ENCODE results near the gene HUS1. TPM values are rescaled to one million over a fixed set of nuclear protein-coding genes. Genes with fewer than 3 reads are reported as not detected.
"Not testable (repeated sequence)": the region's sequence is repeated elsewhere in the genome, so short reads cannot be mapped to it uniquely, and the experiment has no call there.

HUS1 gene
- total RNA-seq, 2 experiments from 2014 or later = 55.0 to 61.2 TPM

DNA sequence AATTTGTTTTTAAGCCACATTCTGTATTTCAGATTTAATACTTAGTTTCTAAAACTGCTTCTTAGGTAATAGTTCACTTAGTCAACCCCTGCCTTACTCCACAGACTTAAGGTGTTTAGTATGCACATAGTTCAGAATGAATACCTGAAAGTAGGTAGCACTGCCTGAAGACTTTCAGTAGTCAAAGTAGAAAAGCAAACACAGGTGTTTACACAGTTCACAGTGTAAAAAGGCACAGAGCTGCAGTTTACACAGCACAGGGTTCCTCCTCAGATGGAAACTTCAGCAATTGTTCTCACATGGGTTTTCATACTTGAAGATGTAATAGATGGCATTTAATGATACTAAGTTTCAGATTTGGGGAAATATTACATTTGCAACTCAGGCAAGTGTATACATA lies 28.0 kb downstream of the HUS1 start:
- peaks cover 10% of the 10 kb centered on the region for H3K36me3 Mint-ChIP-seq (ENCODE audit: low read depth)
- H3K9me3 Mint-ChIP-seq = no peaks in the 10 kb centered on the region
- intact Hi-C loops (cut with micrococcal nuclease) = no loop called here
- H3K4me3 Mint-ChIP-seq = no peak overlapping the region
- DNase-seq = no peak
- no peaks in the 10 kb centered on the region for H3K4me1 Mint-ChIP-seq (ENCODE audit: low read depth)
- CTCF ChIA-PET = interaction anchor here (1.6 kb wide), 1 partner anchor 19 kb away, joined by 3 read pairs; no protein-coding TSS in a partner anchor
- no peak overlapping the region for H3K27ac Mint-ChIP-seq
- H3K27me3 Mint-ChIP-seq (ENCODE audit: low read depth) = no peaks in the 10 kb centered on the region

DNA sequence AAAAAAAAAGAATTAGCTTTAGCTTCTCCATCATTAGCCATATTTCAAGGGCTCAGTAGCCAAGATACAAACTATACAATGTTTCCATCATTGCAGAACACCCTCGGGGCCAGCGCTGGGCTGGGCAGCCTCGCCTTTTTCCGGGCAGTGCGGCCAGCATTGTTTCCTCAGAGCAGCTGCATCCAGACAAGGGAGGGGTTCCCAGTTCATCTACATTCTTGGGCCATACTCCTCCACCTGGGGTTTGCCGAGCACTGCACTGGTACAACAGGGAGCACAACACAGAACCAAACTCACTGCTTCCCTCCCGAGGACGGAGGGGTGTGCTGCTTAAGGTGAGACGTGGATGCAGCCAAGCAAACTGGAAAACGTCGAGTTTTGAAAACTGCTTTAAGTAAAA lies 28.7 kb downstream of the HUS1 start:
- Mint-ChIP-seq H3K4me1 (ENCODE audit: low read depth) (no peaks in the 10 kb centered on the region), H3K36me3 (ENCODE audit: low read depth) (peaks cover 10% of the 10 kb centered on the region), H3K27me3 (ENCODE audit: low read depth) (no peaks in the 10 kb centered on the region), H3K9me3 (no peaks in the 10 kb centered on the region), H3K4me3 (no peak overlapping the region), H3K27ac (no peak overlapping the region)
- DNase-seq = no peak
- CTCF ChIA-PET = interaction anchor here (1.6 kb wide), 1 partner anchor 19 kb away, joined by 3 read pairs; no protein-coding TSS in a partner anchor
- intact Hi-C loops (cut with micrococcal nuclease) = no loop called here

DNA sequence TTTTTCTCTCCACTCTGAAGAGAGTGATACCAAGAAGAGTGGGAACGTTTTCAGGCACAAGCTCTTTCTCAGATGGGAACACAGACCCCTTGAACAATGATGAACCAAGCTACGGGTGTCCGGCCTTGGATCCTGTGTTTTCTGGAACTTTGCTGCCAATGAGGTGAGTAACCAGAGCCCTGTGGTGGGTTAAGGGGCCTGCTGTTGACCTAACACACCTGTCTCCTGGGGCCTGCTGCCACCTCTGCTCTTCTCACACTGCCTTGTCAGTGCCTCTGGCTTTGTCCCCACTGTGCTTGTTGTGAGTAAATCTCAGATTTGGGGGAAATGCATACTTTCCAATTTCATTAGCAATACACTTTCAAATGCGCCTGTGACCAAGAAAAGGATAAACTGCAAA lies 29.7 kb downstream of the HUS1 start:
- Mint-ChIP-seq H3K9me3 (no peaks in the 10 kb centered on the region), H3K4me3 (no peak overlapping the region), H3K27ac (no peak overlapping the region), H3K27me3 (ENCODE audit: low read depth) (no peaks in the 10 kb centered on the region), H3K4me1 (ENCODE audit: low read depth) (no peaks in the 10 kb centered on the region), H3K36me3 (ENCODE audit: low read depth) (peaks cover 7% of the 10 kb centered on the region)
- DNase-seq = no peak
- intact Hi-C loops (cut with micrococcal nuclease) = loop anchor here (10.0 kb wide), 1 partner anchor 345 kb away; no protein-coding TSS in a partner anchor
- CTCF ChIA-PET = no interaction called here

DNA sequence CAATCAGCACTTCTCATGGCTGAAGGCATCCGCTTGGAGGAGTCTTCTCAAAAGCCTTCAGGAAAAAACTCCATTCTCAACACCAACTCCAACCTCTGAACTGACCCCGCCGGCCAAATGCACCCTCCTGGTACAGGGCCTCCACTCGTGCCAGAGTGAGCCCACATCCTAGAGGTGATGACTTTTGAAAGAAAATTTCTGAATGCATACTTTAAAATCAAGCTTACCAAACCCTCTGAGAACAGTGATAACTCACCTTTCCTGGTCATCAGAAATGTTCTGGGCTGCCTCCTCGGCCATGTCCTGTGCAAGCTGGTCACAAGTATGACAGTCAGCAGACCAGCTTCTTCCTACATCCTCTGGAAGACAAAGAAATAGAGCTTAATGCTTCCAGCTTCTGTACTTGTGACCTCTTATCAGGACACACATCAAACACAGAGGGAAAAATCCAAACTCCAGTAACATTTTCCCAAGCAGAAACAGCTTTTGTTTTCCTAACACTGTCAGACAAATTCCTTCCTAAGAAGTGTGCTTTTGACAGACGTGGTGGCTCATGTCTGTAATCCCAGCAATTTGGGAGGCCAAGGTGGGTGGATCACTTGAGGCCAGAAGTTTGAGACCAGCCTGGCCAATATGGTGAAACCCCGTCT lies 31.1 kb downstream of the HUS1 start, which contains the start of gene PKD1L1:
Gene PKD1L1 (minus strand): TSS at position 326 of the 650 bp plus-strand sequence. CDS start 26 bp downstream, at position 300.
- no peaks in the 10 kb centered on the region for H3K27me3 Mint-ChIP-seq (ENCODE audit: low read depth)
- no peak within 1 kb of the TSS for H3K4me3 Mint-ChIP-seq
- no peak within 1 kb of the TSS for H3K27ac Mint-ChIP-seq
- no peaks in the 10 kb centered on the region for H3K4me1 Mint-ChIP-seq (ENCODE audit: low read depth)
- H3K36me3 Mint-ChIP-seq (ENCODE audit: low read depth) = no peaks in the 10 kb centered on the region
- CTCF ChIA-PET = interaction anchor here (0.6 to 1.5 kb wide), 7 partner anchors 17 to 206 kb away, joined by 3 to 5 read pairs (median 4); no protein-coding TSS in a partner anchor
- intact Hi-C loops (cut with micrococcal nuclease) = loop anchor here (10.0 kb wide), 1 partner anchor 347 kb away; no protein-coding TSS in a partner anchor
- no peaks in the 10 kb centered on the region for H3K9me3 Mint-ChIP-seq
- DNase-seq = no peak

DNA sequence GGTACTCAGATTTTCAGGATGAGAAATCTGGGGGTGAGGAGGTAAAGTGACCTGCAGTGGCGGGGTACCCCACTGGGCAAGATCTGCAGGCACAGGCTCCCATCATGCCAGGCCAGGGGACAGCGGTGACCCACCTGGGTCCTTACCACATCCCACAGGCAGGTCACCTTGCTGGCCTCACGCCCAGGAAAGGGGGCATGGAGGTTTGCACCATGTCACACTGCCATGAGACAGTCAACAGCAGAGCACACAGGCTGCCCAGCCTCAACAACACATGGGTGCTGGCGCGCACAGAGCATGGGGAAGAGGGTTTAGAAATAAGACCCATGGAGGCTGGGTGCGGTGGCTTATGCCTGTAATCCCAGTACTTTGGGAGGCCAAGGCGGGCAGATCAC lies 32.1 kb downstream of the HUS1 start:
- Mint-ChIP-seq H3K27me3 (ENCODE audit: low read depth) (no peaks in the 10 kb centered on the region), H3K36me3 (ENCODE audit: low read depth) (no peaks in the 10 kb centered on the region), H3K27ac (no peak overlapping the region), H3K9me3 (no peaks in the 10 kb centered on the region), H3K4me1 (ENCODE audit: low read depth) (no peaks in the 10 kb centered on the region), H3K4me3 (no peak overlapping the region)
- CTCF ChIA-PET = no interaction called here
- intact Hi-C loops (cut with micrococcal nuclease) = loop anchor here (10.0 kb wide), 1 partner anchor 347 kb away; no protein-coding TSS in a partner anchor
- no peak for DNase-seq

DNA sequence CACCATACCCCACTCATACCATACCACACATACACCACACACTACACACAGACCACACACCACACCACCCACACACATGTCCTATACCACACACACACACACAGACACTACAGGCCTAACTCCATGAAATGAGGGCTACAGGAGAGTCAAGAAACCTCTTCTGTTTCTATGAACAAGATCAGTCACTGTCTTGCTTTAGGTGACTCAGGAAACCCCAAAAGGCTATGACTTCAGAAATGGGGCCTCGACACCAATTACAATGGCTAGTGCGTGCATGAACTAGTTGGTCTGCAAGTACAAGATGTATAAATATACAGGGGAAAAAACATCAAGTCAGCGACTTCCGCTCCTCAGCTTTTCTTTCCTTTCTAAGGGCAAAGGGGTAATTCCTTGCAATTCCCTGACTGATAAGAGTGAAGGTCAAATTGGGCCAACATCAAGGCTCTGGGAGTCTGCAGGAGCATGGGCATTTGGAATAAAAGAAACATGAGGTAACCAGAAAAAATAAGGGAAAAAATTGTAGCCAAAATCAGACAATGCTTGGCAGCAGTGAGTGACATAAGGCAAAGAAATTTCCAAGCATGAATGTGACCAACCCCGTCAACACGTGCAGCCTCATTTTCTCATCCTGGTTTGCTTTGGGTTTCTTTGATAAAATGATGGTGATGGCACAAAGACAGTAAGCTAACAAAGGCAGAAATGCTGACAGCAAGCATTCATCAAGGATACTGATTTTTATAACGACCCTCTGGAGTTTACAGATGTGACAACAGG lies 32.6 kb downstream of the HUS1 start:
- no peak overlapping the region for H3K27ac Mint-ChIP-seq
- no peaks in the 10 kb centered on the region for H3K27me3 Mint-ChIP-seq (ENCODE audit: low read depth)
- no peak overlapping the region for H3K4me3 Mint-ChIP-seq
- intact Hi-C loops (cut with micrococcal nuclease) = loop anchor here (10.0 kb wide), 1 partner anchor 348 kb away; no protein-coding TSS in a partner anchor
- no peaks in the 10 kb centered on the region for H3K9me3 Mint-ChIP-seq
- CTCF ChIA-PET = no interaction called here
- no peak for DNase-seq
- H3K36me3 Mint-ChIP-seq (ENCODE audit: low read depth) = no peaks in the 10 kb centered on the region
- no peaks in the 10 kb centered on the region for H3K4me1 Mint-ChIP-seq (ENCODE audit: low read depth)

DNA sequence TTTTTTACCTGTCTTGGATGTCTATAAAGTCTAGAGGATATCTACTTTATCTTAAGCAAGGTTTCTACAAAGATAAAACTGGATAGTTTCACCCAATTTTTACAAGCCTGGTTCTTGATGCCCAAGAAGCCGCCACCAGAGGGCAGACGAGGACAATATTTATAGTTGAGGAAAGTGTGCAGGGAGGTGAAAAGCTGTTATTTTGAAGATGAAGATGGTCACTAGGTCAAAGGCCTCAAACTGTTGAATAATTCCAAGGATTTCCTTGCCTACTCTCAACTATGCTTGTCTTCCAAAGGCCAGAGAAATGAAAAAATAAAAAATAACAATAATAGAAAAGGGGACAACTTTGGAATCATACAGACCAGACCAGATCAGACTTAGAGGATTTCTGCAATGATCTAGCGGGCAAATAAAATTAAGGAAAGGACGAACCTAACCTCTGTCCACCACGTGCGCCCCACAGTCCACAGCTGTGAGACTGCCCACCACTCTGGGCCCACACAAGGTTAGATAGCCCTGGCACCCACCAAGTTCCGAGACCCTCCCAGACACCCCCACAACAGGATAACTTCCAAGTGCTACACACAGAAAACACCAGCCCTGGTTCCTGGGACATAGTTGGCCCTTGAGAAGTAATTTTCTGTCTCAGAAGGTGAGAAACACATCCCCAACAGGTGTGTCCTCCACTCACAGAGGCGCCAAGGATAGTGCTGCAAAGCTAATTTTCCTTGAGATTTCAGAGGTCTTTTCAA lies 34.0 kb downstream of the HUS1 start:
- Mint-ChIP-seq H3K27ac (no peak overlapping the region), H3K36me3 (ENCODE audit: low read depth) (no peaks in the 10 kb centered on the region), H3K4me3 (no peak overlapping the region), H3K9me3 (no peaks in the 10 kb centered on the region), H3K27me3 (ENCODE audit: low read depth) (no peaks in the 10 kb centered on the region), H3K4me1 (ENCODE audit: low read depth) (no peaks in the 10 kb centered on the region)
- peak; percentile 88 for DNase-seq
- intact Hi-C loops (cut with micrococcal nuclease) = loop anchor here (1.0 to 10.0 kb wide), 5 partner anchors 23 to 349 kb away; no protein-coding TSS in a partner anchor
- CTCF ChIA-PET = interaction anchor here (0.6 to 3.3 kb wide), 24 partner anchors 8 to 352 kb away, joined by 3 to 45 read pairs (median 5); no protein-coding TSS in a partner anchor

DNA sequence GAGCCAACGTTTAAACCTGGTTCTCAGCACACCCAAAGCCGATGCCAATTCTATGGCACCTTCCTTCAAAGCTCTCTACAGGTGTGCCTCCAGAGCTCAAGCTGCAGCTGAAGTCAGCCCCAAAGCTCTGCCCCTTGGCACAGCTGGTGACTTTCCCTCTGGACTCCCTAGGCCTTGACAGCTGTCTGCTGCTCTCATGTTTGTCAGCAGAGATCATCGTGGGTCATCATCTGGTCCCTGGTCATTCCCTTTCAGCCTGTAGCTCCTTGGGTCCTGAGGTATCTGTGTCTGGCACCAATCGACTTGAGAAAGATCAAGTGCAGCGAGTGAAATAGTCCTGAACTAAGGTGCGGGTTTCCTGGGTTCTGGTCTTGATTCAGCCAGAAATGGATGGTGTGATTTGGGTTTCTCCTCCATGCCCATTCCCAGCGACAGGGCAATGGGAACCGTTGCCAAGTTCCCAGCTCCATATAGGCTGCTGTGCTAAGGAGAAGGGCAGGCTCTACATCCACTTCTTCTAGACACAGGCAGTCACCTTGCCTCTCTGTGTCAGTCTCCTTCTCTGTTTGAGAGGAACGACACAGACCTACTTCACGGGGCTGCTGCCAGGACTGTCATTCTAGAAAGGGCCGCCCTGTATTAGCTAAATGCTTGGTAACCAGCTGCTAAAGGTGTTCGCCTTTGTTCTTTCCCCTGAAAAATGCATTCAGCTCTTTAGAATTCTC lies 34.7 kb downstream of the HUS1 start:
- no peak overlapping the region for H3K4me3 Mint-ChIP-seq
- no peaks in the 10 kb centered on the region for H3K36me3 Mint-ChIP-seq (ENCODE audit: low read depth)
- no peaks in the 10 kb centered on the region for H3K4me1 Mint-ChIP-seq (ENCODE audit: low read depth)
- DNase-seq = no peak
- no peak overlapping the region for H3K27ac Mint-ChIP-seq
- CTCF ChIA-PET = interaction anchor here (0.6 to 3.3 kb wide), 23 partner anchors 9 to 353 kb away, joined by 3 to 45 read pairs (median 5); no protein-coding TSS in a partner anchor
- H3K9me3 Mint-ChIP-seq = no peaks in the 10 kb centered on the region
- H3K27me3 Mint-ChIP-seq (ENCODE audit: low read depth) = no peaks in the 10 kb centered on the region
- intact Hi-C loops (cut with micrococcal nuclease) = loop anchor here (1.0 to 10.0 kb wide), 5 partner anchors 24 to 350 kb away; no protein-coding TSS in a partner anchor

DNA sequence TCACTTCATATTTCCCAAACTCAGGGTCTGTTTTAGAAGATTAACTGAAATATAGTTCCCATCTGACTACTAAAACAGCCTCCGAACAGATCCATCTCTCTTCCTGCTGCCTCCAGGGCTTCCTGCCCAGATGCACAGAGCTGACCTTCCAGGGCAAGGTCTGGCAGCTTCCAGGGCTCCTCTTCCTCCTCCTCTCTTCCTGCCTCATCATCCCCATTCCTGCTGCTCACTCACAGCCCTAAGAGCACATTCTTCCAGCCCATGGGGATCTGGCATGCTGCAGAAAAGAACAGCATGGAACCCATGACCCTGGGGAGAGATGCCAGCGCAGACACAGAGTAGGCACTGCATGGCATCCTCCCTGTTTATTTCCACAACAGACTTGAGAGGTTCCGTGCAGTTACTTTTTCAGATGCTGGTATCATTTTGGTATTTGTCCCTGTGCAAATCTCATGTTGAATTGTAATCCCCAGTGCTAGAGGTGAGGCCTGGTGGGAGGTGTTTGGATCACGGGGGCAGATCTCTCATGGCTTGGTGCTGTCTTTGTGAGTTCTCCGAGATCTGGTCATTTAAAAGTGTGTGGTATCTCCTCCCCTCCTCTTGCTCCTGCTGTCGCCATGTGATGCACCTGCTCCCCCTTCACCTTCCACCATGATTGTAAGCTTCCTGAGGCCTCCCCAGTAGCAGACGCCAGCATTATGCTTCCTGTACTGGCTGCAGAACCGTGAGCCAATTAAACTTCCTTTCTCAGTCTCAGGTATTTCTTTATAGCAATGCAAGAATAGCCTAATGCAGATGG lies 35.5 kb downstream of the HUS1 start:
- no peak for DNase-seq
- Mint-ChIP-seq H3K36me3 (ENCODE audit: low read depth) (no peaks in the 10 kb centered on the region), H3K4me1 (ENCODE audit: low read depth) (no peaks in the 10 kb centered on the region), H3K9me3 (no peaks in the 10 kb centered on the region), H3K27me3 (ENCODE audit: low read depth) (no peaks in the 10 kb centered on the region), H3K27ac (no peak overlapping the region), H3K4me3 (no peak overlapping the region)
- intact Hi-C loops (cut with micrococcal nuclease) = loop anchor here (2.0 to 10.0 kb wide), 2 partner anchors 25 to 351 kb away; no protein-coding TSS in a partner anchor
- CTCF ChIA-PET = interaction anchor here (0.8 to 3.3 kb wide), 14 partner anchors 11 to 213 kb away, joined by 3 to 45 read pairs (median 8); no protein-coding TSS in a partner anchor

DNA sequence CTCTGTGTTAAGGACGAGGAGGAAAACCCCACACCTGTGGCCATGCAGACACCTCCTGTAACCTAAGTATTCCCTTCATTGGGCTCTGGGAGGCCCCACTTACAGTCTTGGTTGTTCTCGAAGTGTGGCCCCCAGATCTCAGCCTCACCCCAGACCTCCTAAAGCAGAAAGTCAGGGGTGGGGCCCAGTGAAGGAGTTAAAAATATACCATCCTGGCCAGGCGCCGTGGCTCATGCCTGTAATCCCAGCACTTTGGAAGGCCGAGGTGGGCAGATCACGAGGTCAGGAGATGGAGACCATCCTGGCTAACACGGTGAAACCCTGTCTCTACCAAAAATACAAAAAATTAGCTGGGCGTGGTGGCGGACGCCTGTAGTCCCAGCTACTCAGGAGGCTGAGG lies 36.8 kb downstream of the HUS1 start:
- not testable (repeated sequence) for H3K27ac Mint-ChIP-seq; DNase-seq; H3K36me3 Mint-ChIP-seq (ENCODE audit: low read depth); H3K4me1 Mint-ChIP-seq (ENCODE audit: low read depth); H3K27me3 Mint-ChIP-seq (ENCODE audit: low read depth); H3K9me3 Mint-ChIP-seq; H3K4me3 Mint-ChIP-seq
- CTCF ChIA-PET = interaction anchor here (2.8 to 3.3 kb wide), 2 partner anchors 167 to 212 kb away, joined by 15 to 45 read pairs; no protein-coding TSS in a partner anchor
- intact Hi-C loops (cut with micrococcal nuclease) = loop anchor here (10.0 kb wide), 1 partner anchor 352 kb away; no protein-coding TSS in a partner anchor

DNA sequence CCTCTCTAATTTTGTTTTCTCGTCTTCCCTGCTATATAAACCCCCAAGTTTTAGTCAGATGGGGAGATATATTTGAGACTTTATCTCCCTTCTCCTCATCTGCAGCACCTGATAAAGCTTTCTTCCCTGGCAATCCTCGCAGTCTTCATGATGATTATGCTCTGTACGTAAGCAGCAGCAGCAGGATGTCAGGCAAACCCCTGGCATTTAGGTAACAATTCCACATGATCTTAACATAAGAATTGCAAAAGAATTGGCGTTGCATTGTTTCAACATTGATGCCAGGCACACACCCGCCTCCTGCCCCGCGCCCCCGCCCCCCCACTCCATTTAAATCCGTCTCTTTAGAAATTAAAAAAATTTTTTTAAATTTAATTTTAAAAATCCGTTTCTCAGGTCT lies 37.3 kb downstream of the HUS1 start:
- Mint-ChIP-seq H3K27ac (no peak overlapping the region), H3K27me3 (ENCODE audit: low read depth) (no peaks in the 10 kb centered on the region), H3K9me3 (no peaks in the 10 kb centered on the region), H3K36me3 (ENCODE audit: low read depth) (no peaks in the 10 kb centered on the region), H3K4me1 (ENCODE audit: low read depth) (peaks cover 4% of the 10 kb centered on the region), H3K4me3 (no peak overlapping the region)
- DNase-seq = no peak
- intact Hi-C loops (cut with micrococcal nuclease) = loop anchor here (10.0 kb wide), 1 partner anchor 353 kb away; no protein-coding TSS in a partner anchor
- CTCF ChIA-PET = no interaction called here
